Stimulated activated CD4-positive, alpha-beta T cell treated with anti-CD3 and anti-CD28 coated beads, Interleukin-2, amount 100 ng/mL, for 48 hours (primary cell): ENCODE results near the gene RABGAP1L.

Source experiments
- DNase-seq, 2 donors: peaks; one replicate each; pipeline ENCODE4 v3.0.0-alpha.2; 2020

RABGAP1L gene

DNA sequence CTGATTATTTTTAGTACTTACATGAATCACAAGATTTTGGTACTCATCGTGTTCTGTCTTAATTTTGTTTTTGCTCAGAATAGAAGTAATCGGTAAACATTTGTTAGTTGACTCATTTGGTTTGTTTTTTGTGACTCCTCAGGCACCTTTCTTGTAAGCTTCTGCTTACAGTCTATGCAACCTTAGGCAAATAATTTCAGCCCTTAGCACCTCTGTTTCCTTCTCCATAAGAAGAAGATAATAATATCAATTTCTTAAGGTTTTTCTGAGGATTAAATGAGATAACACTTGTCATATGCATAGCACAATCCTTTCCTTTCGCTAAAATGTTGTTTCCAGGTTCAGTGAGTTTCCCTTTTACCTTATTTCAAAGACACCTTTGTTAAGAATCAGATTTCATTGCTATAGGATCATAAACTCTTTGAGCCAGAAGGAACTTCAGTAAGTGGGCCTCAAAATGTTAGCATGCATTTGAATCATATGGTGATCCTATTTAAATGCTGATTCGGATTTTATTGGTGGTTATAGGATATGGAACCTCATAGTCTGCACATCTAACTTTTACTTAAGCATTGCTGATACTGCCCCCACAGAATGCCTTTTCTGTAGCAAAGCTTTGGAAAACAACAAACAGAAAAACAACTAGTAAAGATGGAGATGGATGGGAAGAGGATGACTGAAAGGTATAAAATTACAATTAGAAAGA, 567.7 kb downstream of the RABGAP1L start:
- no peak for DNase-seq

DNA sequence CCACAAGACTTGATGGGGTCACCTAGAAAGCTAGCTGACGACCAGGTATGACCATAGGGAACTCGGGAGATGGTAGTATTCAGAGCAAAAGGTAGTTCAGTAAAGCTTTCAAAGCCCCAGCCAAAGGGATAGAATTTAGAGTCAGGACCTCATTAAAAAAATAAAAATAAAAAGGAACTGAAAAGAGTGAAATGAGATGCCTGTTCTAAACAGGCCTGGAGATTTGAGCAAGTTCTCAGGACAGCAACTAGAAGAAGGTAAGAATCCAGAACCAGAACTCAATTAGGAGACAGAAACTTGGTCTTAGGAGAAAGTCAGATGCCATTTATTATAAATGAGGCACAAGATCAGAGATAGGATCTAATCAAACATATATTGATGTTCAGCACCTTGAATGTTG, 575.0 kb downstream of the RABGAP1L start:
- no peak for DNase-seq

DNA sequence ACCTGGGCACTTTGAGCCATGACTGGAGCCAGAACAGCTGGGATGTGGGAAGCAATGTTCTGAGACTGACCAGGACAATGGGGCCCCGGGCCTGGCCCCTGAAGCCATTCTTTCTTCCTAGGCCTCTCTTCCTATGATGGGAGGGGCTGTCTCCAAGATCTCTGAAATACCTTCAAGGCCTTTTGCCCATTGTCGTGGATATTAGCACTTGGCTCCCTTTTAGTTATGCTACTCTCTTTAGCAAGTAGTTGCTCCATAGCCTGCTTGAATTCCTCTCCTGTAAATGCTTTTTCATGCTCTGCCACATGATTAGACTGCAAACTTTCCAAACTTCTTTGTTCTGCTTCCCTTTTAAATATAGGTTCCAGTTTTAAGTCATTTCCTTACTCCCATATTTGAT, 577.5 kb downstream of the RABGAP1L start:
- no peak for DNase-seq

DNA sequence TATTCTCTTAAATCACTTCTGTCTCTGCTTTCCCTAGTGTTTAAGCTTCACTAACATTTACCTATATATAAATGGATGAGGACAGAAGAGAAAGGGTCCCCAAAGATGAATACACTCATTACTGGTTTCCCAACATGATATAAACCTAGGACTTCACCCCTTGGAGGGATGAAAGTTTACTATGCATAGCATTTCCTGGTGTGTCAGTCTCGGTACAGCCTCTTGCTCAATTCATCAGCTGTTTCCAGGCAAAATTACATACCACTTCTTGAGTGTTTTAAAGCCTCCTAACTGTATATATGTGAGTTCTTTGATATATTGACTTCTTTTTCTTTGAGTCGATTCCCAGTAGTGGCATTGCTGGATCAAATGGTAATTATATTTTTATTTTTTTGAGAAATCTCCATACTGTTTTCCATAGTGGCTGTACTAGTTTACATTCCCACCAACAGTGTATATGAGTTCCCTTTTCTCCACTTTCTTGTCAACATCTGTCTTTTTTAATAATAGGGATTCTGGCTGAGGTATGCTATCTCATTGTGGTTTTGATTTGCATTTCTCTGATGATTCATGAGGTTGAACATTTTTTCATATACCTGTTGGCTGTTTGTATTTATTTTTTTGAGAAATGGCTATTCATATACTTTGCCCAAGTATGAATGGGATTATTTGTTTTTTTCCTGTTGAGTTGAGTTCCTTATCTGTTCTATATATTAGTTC, 581.1 kb downstream of the RABGAP1L start:
- DNase-seq, result no peak

DNA sequence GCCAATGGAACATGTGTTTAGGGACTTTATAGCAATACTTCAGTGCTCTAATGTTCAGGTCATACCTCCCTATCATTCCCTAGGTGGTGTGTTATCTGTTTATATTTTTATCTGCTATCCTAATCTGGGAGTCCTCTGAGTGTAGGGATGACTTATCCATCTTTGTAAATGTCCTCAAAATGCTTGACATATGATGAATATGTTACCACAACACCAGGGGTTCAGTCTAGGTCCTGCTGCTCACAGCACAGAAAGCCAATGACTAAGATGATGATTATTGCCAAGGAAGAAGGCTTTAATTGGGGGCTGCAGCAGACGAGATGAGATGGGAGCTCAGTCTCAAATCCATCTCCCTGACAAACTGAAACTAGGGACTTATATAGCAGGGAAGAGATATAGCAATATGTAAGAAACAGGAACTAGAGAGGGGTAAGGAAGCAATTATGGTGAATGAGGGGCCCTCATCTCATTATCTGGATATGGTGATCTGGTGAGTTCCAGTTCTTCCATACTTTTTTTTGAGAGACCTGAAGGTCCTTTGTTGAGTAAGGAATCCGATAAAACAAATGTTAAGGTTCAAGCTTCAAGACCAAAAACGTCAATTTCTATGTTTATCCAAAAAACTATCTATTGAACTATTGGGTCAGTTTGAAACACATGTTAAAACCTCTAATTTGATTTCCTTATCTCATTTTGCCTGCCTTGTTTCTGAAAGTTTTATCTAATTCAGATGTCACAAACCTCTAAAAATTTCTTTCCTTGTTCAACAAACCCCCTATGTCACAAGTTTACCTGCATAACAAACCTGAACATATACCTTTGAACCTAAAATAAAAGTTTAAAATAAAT, 583.7 kb downstream of the RABGAP1L start:
- DNase-seq, result no peak

DNA sequence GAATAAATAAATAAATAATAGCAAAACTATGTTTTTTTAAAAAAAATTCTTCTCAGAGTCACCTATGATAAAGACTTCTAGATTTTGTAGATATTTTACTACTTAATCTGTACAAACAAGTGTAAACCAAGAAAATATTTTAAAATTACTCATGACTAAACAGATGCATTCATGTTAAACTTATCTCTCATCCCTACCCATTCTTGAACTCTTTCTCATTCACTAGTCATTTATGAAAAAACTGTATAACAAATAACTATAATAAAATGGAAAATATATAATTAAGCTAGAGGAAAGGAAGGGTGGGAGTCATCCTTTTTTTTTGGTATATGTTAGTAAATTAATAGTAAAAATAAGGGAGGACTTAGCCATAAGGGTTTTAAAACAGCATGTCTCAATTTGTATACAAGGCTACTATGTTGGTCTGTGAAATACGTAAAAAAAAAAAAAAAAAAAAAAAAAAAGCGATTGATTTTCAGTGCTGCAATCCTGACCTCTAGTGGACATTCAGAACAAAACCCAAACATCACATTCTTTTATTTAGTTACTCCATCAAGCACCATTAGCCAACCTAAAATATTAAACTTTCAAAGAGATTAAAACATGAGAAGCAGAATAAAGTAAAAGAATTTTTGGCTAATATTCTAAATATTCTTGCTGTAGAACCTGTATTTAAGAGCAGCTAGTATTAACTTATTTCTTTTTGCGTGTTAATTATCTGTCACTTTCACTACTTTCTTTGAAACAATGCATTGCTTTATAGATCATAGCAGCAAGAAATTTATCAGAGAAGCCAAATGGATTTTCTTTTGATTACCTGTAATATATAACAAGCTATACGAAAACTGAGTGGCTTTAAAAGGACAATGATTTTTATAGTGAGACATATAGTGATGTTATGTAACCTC, 584.6 kb downstream of the RABGAP1L start:
- DNase-seq, result no peak

DNA sequence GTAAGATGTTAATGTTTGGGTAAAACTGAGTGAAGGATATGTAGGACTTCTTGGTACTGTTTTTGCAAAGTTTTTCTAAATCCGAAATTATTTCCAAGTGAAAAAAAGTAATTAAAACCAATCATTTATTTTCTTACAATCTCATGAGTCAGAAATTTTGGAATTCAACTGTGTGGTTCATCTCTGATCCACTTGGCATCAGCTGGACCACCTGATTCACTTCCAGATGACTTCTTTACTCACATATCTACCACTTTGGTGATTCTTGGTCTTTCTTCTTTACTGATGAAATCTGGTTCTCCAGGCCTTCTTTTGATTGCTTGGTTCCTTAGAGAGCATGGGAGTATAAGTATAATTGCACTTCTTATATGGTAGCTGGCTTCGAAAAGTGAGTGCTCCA, 585.6 kb downstream of the RABGAP1L start:
- no peak for DNase-seq

DNA sequence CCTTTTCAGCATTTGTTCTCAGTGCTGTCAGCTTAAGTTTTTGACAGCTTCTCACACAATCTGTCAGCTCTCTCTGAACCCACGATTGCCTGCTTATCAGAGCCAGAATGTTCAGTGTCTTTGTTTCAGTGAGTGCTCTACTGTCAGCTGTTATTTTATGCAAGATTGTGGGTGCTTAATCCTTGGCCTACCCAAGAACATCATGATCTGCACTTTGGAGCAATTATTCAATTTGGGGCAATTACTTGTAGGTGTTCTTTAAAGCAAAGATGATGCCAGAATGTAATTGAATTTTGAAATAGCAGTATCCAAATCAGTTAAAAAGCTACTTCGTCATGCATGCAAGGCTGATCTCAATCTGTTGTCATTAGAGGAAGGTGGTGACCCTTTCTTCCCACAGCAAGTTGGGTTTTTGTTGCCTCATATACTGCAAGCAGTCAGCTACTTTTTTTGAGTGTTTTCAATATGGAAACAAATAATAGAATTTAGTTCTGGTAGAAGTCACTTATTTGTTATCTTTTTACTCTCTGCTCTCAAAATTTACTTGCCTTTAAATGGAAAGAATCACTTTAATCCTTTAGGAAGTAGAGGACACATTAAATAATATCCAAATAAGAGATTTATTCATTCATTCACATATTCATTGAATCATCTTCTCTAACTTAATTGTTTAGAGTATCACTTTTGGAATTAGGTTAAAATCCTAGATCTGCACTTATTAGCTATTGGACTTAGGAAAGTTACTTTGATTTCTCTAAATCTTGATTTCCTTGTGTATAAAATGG, 586.9 kb downstream of the RABGAP1L start:
- no peak for DNase-seq

DNA sequence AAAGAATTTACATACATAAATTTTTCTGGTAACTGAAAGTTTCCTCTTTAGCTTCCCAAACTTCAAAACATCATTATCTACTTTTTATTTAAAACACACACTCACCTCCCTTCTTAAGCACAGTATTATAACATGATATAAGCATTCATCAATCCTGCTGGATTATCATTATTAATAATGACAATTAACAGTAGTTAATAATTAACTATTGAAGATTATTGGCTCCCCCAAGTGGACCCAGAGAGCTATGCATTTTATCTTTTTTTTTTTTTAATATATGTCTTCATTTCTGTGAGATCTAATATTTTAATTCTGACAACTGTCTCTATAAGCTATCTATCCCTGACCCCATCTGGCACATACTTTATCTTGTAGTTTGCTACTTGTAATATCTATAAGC, 588.3 kb downstream of the RABGAP1L start:
- no peak for DNase-seq

DNA sequence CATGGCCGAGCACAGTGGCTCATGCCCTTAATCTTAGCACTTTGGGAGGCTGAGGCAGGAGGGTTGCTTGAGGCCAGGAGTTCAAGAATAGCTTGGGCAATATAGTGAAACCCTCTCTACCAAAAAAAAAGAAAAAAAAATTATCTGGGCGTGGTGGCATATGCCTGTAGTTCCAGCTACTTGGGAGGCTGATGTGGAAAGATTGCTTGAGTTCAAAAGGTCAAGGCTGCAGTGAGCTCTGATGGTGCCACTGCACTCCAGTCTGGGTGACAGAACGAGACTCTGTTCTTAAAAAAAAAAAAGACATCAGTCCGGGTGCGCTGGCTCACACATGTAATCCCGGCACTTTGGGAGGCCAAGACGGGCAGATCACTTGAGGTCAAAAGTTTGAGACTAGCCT, 589.3 kb downstream of the RABGAP1L start:
- no peak for DNase-seq

DNA sequence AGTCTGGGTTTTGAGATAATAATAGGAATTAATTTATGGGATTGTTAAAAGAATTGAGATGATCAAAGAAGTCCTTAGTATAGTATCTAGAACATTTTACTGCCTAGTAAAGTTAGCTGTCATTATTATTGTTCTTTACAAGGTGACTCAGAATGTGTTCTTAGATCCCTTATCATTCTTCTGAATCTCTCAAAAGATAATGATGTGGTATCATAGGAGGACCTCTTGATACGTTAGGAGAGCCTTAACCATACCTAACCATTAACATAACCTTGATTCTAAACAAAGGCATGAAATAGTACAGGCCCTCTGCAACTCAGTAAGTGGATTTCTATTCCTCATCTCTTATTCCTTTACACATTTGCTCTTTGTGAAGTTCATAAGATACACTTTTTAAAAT, 593.8 kb downstream of the RABGAP1L start:
- no peak for DNase-seq

DNA sequence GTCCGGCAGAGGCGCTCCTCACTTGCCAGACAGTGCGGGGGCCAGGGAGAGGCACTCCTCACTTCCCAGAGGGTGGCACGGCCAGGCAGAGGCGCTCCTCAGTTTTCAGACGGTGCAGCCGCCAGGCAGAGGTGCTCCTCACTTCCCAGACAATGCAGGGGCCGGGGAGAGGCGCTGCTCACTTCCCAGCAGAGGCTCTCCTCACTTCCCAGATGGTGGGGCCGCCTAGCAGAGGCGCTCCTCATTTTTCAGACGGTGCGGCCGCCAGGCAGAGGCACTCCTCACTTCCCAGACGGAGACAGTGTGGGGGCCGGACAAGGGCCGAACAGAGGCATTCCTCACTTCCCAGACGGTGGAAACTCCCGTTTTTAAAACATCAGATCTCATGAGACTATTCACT, 602.0 kb downstream of the RABGAP1L start:
- DNase-seq, result no peak

DNA sequence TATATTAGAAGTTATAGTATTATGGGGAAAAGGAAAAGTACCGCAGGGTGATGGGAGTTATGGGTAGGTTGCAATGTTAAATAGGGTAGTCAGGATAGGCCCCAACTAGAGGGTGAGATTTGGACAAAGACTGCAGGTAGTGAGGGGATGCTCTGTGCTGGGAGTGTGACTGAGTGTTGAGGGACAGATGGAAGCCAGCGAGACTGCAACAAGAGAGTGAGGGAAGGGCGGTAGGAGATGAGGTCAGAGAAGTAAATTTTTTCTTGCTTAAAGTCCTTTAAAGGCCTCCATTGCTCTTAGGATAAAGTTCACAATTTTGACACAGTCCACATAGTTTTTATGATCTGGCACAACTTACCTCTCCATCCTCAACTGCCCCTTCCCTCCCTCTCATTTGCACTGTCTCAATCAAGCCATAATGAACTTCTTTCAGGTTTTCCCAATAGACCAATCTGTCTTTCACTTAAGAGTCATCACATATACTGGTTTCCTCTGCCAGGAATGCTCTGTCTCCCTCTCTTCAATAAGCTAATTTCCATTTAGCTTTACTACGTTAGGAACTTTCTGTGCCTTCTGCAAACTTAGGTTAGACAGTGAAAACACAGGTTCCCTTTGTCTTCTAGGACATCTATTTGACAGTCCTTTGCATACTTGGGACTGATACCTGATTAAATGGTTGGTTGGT, 602.7 kb downstream of the RABGAP1L start:
- no peak for DNase-seq

DNA sequence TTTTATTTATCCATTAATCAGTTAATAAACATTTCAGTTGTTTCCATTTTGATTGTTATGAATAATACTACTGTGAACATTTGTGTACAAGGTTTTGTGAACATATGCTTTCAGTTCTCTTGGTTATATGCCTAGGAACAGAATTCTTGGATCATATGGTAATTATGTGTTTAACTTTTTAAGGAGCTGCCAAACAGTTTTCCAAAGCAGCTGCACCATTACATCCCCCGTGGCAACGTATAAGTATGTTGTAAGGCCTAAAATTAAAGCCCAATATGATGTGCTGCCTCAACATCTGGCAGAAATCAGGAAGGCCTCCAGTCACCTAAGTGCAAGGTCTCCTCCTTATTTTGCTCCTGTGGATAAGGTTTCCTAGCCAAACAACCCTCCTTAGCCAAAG, 604.9 kb downstream of the RABGAP1L start:
- no peak for DNase-seq

DNA sequence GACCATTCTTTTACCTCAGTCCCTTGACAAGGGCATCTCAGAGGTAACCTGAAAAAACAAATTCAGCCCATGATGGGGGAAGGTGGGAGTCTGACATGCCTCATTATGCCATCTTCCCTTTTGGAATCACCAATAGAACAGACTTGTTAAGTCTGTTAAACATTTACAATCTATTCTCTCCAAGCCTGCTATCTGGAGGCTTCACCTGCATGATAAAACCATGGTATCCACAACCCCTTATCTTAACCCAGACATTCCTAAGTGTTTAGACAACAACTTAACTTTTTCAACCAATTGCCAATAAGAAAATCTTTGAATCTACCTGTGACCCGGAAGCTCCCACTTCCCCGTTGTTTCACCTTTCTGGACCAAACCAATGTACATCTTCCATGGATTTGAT, 607.4 kb downstream of the RABGAP1L start:
- no peak for DNase-seq

DNA sequence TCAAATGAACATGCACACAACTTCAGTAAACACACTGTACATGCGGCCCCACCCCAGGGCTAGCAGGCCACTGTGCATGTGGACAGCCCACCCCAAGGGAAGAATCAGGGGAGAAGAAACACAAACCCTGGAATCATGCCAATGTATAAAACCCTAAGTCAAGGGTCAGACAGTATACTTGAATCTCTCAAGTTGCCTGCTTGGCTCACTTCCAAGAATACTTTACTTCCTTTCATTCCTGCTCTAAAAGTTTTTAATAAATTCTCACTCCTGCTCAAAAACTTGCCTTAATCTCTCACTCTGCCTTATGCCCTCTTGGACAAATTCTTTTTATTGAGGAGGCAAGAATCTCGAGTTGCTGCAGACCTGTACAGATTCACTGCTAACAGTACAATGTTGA, 609.2 kb downstream of the RABGAP1L start:
- no peak for DNase-seq

DNA sequence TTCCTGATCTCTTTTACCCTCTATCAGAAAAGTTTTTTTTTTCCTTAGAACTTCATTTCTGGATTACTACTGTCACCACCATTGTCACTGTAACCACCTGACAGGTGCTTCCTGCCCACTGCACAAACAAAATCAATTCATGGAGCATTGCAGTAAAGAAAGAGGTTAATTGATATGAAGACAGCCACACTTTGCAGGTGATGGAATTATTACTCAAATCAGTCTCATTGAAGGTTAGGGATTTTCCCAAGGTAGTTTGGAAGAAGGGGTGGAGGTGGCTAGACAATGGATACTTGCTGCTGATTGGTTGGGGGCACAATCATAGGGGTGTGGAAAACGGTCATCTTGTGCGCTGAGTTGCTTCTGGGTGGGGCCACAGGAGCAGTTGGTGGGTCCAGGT, 609.6 kb downstream of the RABGAP1L start:
- DNase-seq, result no peak

DNA sequence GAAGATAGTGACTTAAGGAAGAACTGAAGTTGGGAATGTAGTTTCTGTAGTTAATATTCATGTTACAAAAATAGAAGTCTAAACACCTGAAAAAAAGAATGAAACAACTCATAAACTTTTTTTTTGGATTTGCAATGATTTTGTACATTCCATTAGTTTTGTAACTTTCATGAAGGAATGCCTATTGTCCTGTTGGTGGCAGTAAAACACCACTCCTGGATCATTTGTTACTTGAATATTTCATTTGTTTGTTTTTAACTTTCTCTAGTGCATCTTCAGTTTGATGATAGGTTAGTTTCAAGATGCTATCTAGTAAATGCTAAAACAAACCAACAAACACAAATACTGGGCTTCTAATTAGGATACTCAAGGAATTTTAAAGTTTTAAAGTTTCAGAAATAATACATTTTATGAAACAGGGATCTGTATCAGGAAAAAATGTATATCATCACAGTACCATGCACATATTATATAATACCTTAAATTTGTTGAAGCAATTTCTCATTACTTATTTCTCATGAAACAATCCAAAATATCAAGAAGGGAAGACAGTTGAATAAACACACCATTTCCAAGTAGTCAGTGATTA, 610.7 kb downstream of the RABGAP1L start:
- peak in 1 of 2 donors; percentile 1 for DNase-seq

DNA sequence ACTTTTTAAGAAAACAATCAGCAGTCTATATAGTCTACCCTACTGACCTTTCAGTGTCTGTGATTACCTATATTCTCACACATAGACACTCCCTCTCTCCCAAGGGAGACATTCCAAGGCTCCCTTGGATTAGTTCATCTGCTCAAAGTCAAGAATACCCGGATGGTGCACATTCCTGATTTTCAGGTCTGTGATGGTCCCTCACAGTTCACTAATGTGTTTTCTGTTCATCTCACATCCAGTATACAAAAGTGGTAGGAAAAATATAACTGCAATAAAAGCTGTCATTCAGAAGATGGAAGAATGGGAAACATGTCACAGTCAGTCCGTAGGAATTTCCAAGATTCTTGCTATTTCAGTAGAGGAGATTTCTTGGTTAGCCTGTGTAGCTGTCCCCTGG, 616.3 kb downstream of the RABGAP1L start:
- DNase-seq, result no peak

DNA sequence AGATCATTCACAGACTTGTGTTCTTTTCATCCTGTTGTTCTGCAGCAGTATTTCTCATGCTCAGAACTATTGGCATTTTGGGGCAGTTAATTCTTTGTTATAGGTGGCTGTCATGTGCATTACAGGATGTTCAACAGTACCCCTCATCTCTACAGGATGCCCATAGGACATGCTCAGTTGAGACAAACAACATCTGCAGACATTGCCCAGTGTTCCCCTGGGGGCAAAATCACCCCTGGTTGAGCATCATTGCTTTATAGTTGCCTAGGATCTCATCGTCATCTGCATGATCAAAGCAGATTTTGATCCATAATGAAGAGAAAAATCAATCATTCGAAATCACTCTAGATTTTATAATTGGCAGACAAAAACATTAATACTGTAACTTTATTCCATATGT, 617.9 kb downstream of the RABGAP1L start:
- no peak for DNase-seq

DNA sequence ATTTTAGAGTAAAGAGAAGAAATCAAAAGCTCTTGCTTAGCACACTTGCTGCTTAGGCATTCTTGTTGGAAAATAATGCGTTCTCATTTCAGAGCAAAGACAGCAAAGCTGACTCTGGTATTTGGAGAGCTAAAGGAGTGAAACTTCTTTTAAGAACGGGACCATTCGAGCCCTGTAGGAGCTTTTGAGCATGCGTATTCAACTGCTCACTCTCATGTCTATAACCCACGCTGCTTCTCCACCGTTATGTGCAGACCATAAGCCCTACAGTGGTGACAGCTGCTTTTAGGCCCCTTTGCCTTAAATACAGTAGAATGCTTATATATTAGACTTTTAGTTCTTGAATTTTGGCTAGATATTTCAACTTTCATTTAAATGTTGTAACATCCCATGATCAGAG, 626.2 kb downstream of the RABGAP1L start:
- DNase-seq, result no peak
